ENCODE measurements around the gene SHPK. TPM values are rescaled to one million over a fixed set of nuclear protein-coding genes. Genes with fewer than 3 reads are reported as not detected.

SHPK gene
- total and polyA plus RNA-seq, 8 donors: 7.4 to 10.5 (median 8.8) TPM

DNA sequence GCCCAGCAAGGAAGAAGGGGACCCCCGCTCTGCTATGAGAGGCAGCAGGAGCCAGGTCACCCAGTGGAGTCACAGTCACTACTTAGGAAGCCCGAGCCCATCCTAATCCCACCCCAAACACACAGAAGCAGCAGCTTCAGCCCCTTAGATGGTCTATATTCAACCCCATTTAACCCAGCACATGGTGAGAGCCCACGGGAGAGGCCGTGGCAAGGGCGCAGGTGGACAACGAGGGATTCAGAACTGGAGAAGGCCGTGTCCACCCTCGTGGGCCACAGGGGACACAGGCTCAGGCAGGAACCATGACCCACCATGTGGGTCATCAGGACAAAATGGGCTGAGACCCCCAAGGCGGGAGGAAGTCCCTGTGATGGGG is 76.8 kb downstream of the SHPK start:
- Histone ChIP-seq H3K36me3 (no peaks in the 10 kb centered on the region), H3K4me1 (peaks cover 0 to 6% (median 0%) of the 10 kb centered on the region in 3 donors), H3K27me3 (no peaks in the 10 kb centered on the region), H3K27ac (no peak overlapping the region), H3K9me3 (no peaks in the 10 kb centered on the region), H3K4me3 (no peak overlapping the region)
- 70 to 77% methylated on average over 9 of the region's 9 CpGs for WGBS, 2 donors
- no peak for FAIRE-seq
- no peak for DNase-seq
- intact Hi-C loops (cut with DNase I): no loop called here
- TF ChIP-seq, protein P1, sequence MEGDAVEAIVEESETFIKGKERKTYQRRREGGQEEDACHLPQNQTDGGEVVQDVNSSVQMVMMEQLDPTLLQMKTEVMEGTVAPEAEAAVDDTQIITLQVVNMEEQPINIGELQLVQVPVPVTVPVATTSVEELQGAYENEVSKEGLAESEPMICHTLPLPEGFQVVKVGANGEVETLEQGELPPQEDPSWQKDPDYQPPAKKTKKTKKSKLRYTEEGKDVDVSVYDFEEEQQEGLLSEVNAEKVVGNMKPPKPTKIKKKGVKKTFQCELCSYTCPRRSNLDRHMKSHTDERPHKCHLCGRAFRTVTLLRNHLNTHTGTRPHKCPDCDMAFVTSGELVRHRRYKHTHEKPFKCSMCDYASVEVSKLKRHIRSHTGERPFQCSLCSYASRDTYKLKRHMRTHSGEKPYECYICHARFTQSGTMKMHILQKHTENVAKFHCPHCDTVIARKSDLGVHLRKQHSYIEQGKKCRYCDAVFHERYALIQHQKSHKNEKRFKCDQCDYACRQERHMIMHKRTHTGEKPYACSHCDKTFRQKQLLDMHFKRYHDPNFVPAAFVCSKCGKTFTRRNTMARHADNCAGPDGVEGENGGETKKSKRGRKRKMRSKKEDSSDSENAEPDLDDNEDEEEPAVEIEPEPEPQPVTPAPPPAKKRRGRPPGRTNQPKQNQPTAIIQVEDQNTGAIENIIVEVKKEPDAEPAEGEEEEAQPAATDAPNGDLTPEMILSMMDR (IDR thresholded peaks at IDR 0.05): no peak
- ATAC-seq: no peak

DNA sequence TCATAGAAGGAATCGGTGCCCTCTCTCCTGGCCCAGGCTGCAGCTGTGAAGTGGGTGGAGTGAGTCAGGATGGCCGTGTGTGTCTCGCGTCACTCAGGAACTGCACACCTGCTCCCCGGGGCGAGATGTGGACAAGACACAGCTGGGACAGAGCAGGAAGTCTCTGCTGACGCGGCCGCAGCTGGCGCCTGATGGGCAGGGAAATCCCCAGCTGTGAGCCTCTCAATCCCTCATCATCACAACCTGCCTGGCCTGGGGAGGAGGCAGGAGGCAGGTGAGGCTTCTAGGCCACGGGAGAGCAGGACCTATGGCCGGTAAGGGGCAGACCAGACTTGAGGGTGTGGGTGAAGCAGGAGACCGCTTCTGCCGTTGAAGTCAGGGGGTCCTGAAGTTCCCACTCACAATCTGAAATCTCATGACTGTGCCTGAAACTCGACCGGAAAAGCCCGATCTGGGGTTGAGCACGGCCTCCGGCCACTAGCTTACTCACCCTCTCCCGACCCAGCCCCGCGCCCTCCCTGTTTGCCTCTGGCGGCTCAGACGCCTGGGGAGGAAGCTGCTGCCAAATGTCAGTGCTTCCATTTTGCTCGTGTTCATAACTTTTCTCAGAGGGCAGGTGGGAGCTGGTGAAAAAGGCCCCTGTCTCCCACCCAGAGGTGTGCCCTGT is 77.3 kb downstream of the SHPK start:
- no peaks in the 10 kb centered on the region for H3K36me3 ChIP-seq
- WGBS, 2 donors: 44 to 49% methylated on average over 22 to 25 of the region's 25 CpGs
- no peak overlapping the region for H3K4me3 ChIP-seq
- intact Hi-C loops (cut with DNase I): no loop called here
- TF ChIP-seq, protein P1 (IDR thresholded peaks at IDR 0.05): no peak
- ATAC-seq: peak in 3 of 4 donors; percentile 26 to 53 (median 52)
- H3K9me3 ChIP-seq: no peaks in the 10 kb centered on the region
- no peak for FAIRE-seq
- peak overlapping the region in 1 of 4 donors; percentile 15 for H3K27ac ChIP-seq
- DNase-seq: peak in 2 of 6 donors; percentile 33 to 49
- H3K27me3 ChIP-seq: no peaks in the 10 kb centered on the region
- peaks cover 0 to 6% (median 0%) of the 10 kb centered on the region in 3 donors for H3K4me1 ChIP-seq

Other genes starting within 250 kb of the SHPK start
- under 1 TPM in 3 of 6 donors, not detected in 3; 0.35 to 0.56 (median 0.46) TPM for gene OR3A2, start 249.9 kb downstream of the SHPK start, total RNA-seq
- gene OR3A2, start 249.9 kb downstream of the SHPK start, polyA plus RNA-seq: under 1 TPM in 1 of 2 donors, not detected in 1; 0.12 TPM
- not detected for gene OR1E1, start 237.8 kb downstream of the SHPK start, total RNA-seq
- gene OR1E1, start 237.8 kb downstream of the SHPK start, polyA plus RNA-seq: not detected
- not detected for gene OR3A3, start 224.9 kb downstream of the SHPK start, total RNA-seq
- not detected for gene OR3A3, start 224.9 kb downstream of the SHPK start, polyA plus RNA-seq
- gene OR1E2, start 202.4 kb downstream of the SHPK start, total RNA-seq: not detected
- not detected for gene OR1E2, start 202.4 kb downstream of the SHPK start, polyA plus RNA-seq
- gene SPATA22, start 164.4 kb downstream of the SHPK start, total RNA-seq: not detected
- gene SPATA22, start 164.4 kb downstream of the SHPK start, polyA plus RNA-seq: under 1 TPM; 0.09 to 0.46 TPM
- 1 to 10 TPM in 1 of 6 donors, under 1 TPM in 5; 0.38 to 1.1 (median 0.69) TPM for gene ASPA, start 160.3 kb downstream of the SHPK start, total RNA-seq
- under 1 TPM; 0.65 to 0.75 TPM for gene ASPA, start 160.3 kb downstream of the SHPK start, polyA plus RNA-seq
- gene TRPV3, start 78.4 kb downstream of the SHPK start, total RNA-seq: under 1 TPM; 0.21 to 0.93 (median 0.45) TPM
- gene TRPV3, start 78.4 kb downstream of the SHPK start, polyA plus RNA-seq: under 1 TPM; 0.73 to 0.99 TPM
- 1 to 10 TPM; 1.6 to 4.0 (median 3.1) TPM for gene TRPV1, start 26.8 kb downstream of the SHPK start, total RNA-seq
- 10 to 100 TPM in 1 of 2 donors, 1 to 10 TPM in 1; 8.1 to 10.2 TPM for gene TRPV1, start 26.8 kb downstream of the SHPK start, polyA plus RNA-seq
- 10 to 100 TPM in 5 of 6 donors, 1 to 10 TPM in 1; 9.0 to 14.2 (median 12.4) TPM for gene CTNS, start 510 bp upstream of the SHPK start, total RNA-seq
- 10 to 100 TPM; 12.6 to 14.0 TPM for gene CTNS, start 510 bp upstream of the SHPK start, polyA plus RNA-seq
- 10 to 100 TPM; 31.4 to 80.6 (median 36.5) TPM for gene TAX1BP3, start 32.3 kb upstream of the SHPK start, total RNA-seq
- gene TAX1BP3, start 32.3 kb upstream of the SHPK start, polyA plus RNA-seq: 10 to 100 TPM; 58.4 to 62.7 TPM
- 10 to 100 TPM; 12.1 to 19.7 (median 14.4) TPM for gene EMC6, start 32.6 kb upstream of the SHPK start, total RNA-seq
- gene EMC6, start 32.6 kb upstream of the SHPK start, polyA plus RNA-seq: 10 to 100 TPM; 30.9 to 34.6 TPM
- gene P2RX5, start 59.9 kb upstream of the SHPK start, total RNA-seq: 1 to 10 TPM in 1 of 6 donors, under 1 TPM in 5; 0.13 to 1.4 (median 0.47) TPM
- gene P2RX5, start 59.9 kb upstream of the SHPK start, polyA plus RNA-seq: 1 to 10 TPM in 1 of 2 donors, under 1 TPM in 1; 0.91 to 1.3 TPM
- under 1 TPM; 0.05 to 0.31 (median 0.21) TPM for gene HASPIN, start 87.7 kb upstream of the SHPK start, total RNA-seq
- gene HASPIN, start 87.7 kb upstream of the SHPK start, polyA plus RNA-seq: not detected
- 1 to 10 TPM; 4.4 to 9.7 (median 6.7) TPM for gene ITGAE, start 164.9 kb upstream of the SHPK start, total RNA-seq
- 10 to 100 TPM; 19.3 to 29.0 TPM for gene ITGAE, start 164.9 kb upstream of the SHPK start, polyA plus RNA-seq
- gene NCBP3, start 210.0 kb upstream of the SHPK start, total RNA-seq: 10 to 100 TPM; 13.7 to 26.0 (median 13.8) TPM
- 10 to 100 TPM; 27.1 to 34.2 TPM for gene NCBP3, start 210.0 kb upstream of the SHPK start, polyA plus RNA-seq

Measured in pancreas (tissue), 10 donors.